Upper lobe of right lung (tissue), 1 donor: ENCODE measurements around the gene SLC30A2. TPM values are rescaled to one million over a fixed set of nuclear protein-coding genes. Genes with fewer than 3 reads are reported as not detected.

ENCODE experiments used
- ATAC-seq: fragments of 200-7000 bp; cut with Tn5 transposase; one replicate; pipeline ENCODE4 v1.9.1; 2020; ENCODE audit warnings: mild to moderate bottlenecking, moderate library complexity
- DNase-seq: peaks from one replicate; pipeline ENCODE4 v3.0.0-alpha.2; 2020
- H3K27ac ChIP-seq: fragments of 200-600 bp; one replicate; pipeline ENCODE4 v1.8.0; 2022
- H3K27me3 ChIP-seq: fragments of 200-600 bp; one replicate; pipeline ENCODE4 v1.8.0; 2022; ENCODE audit warnings: mild to moderate bottlenecking
- H3K36me3 ChIP-seq: fragments of 200-600 bp; one replicate; pipeline ENCODE4 v1.8.0; 2022
- H3K4me1 ChIP-seq: fragments of 200-600 bp; one replicate; pipeline ENCODE4 v1.8.0; 2022
- H3K4me3 ChIP-seq: fragments of 200-600 bp; one replicate; pipeline ENCODE4 v1.8.0; 2022; ENCODE audit warnings: mild to moderate bottlenecking
- H3K9me3 ChIP-seq: fragments of 200-600 bp; one replicate; pipeline ENCODE4 v1.8.0; 2022
- CTCF ChIP-seq: fragments of 200-600 bp; IDR thresholded peaks from one replicate; pipeline ENCODE4 v1.8.0; 2022; ENCODE audit warnings: antibody characterized with exemption
- intact Hi-C: fragments of 100-400 bp; cut with DNase I; formaldehyde crosslinking; loops from one replicate; pipeline ENCODE4 v1.11.0; 2022
- total RNA-seq: library from RNA; stranded (reverse); fragmentation: NEBNext Ultra II Directional; extraction: Animal tissue kit (Norgen Biotek cat#: 25700); gene quantifications from one replicate; pipeline ENCODE4 v1.2.1, GENCODE V29; 2021
- donor health status: DM: no; HTN: yes; CAD: no; lungs with severe emphysema.

SLC30A2 gene
- total RNA-seq, 1 donor from 2014 or later: not detected

- H3K27ac ChIP-seq: no peak overlapping the region
- H3K9me3 ChIP-seq: no peaks in the 10 kb centered on the region
- DNase-seq (no peak), ATAC-seq (no peak)
- peaks cover 3% of the 10 kb centered on the region for H3K4me1 ChIP-seq
- intact Hi-C loops: no loop called here
- H3K36me3 ChIP-seq: no peaks in the 10 kb centered on the region
- H3K4me3 ChIP-seq: no peak overlapping the region
- TF ChIP-seq CTCF: no peak
- H3K27me3 ChIP-seq: peaks cover 12% of the 10 kb centered on the region
Measured at GRCh38 chr1:26079960-26080814, 34.3 kb upstream of the SLC30A2 start.

- intact Hi-C loops: no loop called here
- no peak for TF ChIP-seq CTCF
- DNase-seq: no peak
- peaks cover 3% of the 10 kb centered on the region for H3K4me1 ChIP-seq
- H3K36me3 ChIP-seq: no peaks in the 10 kb centered on the region
- H3K4me3 ChIP-seq: no peak overlapping the region
- peaks cover 17% of the 10 kb centered on the region for H3K27me3 ChIP-seq
- no peak overlapping the region for H3K27ac ChIP-seq
- H3K9me3 ChIP-seq: no peaks in the 10 kb centered on the region
- ATAC-seq: no peak
Measured at GRCh38 chr1:26079178-26079563, 33.3 kb upstream of the SLC30A2 start.

- Histone ChIP-seq H3K36me3 (no peaks in the 10 kb centered on the region), H3K9me3 (no peaks in the 10 kb centered on the region), H3K4me3 (no peak overlapping the region), H3K27ac (no peak overlapping the region), H3K27me3 (peaks cover 17% of the 10 kb centered on the region), H3K4me1 (peaks cover 3% of the 10 kb centered on the region)
- TF ChIP-seq CTCF: no peak
- no peak for DNase-seq
- intact Hi-C loops: no loop called here
- no peak for ATAC-seq
Measured at GRCh38 chr1:26078286-26079177, 32.6 kb upstream of the SLC30A2 start.

- intact Hi-C loops: no loop called here
Measured at GRCh38 chr1:26077524-26077923, 31.6 kb upstream of the SLC30A2 start.

More at GRCh38 chr1:26077524-26077923, 31.6 kb upstream of the SLC30A2 start:
- ATAC-seq: no peak
- no peak overlapping the region for H3K4me3 ChIP-seq
- no peak overlapping the region for H3K27ac ChIP-seq
- no peak for DNase-seq
- peaks cover 17% of the 10 kb centered on the region for H3K27me3 ChIP-seq
- no peaks in the 10 kb centered on the region for H3K9me3 ChIP-seq
- no peaks in the 10 kb centered on the region for H3K36me3 ChIP-seq
- TF ChIP-seq CTCF: no peak
- H3K4me1 ChIP-seq: peaks cover 3% of the 10 kb centered on the region
